Head of caudate nucleus (tissue), 42 donors: Measurements from ENCODE around the gene RPS6KC1.

ENCODE experiments used
- DNase-seq, 42 donors: peaks; one replicate each; pipeline versions ENCODE4 v3.0.0 to v3.0.0-alpha.2; 2020 to 2021; ENCODE audit warnings: mixed read lengths in 7 of 42
- intact Hi-C: fragments of 100-400 bp; cut with DNase I; formaldehyde crosslinking; loops from one replicate; pipeline ENCODE4 v1.15.0; 2022

Gene RPS6KC1

DNA sequence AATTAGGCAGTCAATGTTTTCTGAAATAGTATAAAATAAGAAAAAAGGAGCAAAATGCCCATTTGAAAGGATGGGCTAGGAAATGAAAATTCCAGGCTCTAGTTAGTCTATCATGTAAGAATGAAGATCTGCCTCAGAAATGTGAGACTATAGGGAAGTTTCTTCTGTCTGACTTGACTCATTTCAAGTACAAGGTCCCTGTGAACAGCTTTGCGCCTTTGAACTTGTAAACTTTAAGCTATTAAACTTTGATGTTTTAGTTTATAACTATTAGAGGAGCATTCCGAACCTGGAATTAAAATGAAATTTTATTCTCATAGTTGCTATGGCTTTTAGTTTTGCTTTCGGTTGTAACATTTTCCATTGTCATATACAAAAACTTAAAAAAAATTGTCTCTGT, 199.4 kb downstream of the RPS6KC1 start:
- no peak for DNase-seq
- intact Hi-C loops, result no loop called here

DNA sequence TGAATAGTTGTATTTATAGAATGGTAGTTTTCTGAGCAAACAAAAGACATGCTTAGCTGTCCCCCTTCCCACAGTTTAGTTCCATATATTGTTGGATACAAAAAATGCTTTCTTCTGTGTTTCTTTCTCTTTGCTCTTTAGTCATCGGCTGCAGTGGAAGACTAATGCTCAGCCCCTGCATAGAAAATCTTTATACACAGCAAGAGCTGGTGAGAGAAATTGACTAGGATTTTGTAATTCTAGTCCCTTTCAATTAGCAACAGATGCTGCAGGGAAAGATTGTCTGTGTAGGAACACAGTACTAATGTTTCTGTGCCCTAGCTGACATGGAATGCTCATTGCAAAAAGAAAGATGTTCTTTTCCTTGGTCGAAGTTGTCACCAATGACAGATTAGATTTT, 200.9 kb downstream of the RPS6KC1 start:
- no peak for DNase-seq
- intact Hi-C loops, result no loop called here

DNA sequence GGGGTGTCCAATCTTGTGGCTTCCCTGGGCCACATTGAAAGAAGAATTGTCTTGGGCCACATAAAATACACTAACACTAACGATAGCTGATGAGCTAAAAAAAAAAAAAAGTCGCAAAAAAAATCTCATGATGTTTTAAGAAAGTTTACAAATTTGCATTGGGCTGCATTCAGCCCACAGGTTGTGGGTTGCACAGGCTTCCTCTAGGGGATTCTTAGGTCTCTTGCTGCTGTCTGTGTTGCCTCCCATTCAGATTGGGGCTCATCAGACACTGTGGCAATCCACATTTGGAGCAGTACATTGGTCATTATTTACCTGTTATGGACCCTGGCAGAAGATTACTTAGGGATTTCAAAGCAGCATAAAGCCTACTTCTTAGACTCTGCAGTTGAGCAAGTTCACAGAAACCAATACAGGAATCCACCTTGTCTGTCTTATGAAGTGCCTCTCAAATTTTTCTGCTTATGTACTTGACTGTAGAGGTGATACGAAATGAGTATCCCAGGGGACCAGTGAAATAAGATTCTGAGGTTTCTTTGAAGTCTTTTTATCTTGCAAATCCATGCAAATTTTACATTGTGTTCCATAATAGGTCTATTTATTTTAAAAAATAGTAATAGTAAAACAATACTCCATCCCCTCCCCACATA, 205.5 kb downstream of the RPS6KC1 start:
- intact Hi-C loops, result no loop called here
- no peak for DNase-seq

DNA sequence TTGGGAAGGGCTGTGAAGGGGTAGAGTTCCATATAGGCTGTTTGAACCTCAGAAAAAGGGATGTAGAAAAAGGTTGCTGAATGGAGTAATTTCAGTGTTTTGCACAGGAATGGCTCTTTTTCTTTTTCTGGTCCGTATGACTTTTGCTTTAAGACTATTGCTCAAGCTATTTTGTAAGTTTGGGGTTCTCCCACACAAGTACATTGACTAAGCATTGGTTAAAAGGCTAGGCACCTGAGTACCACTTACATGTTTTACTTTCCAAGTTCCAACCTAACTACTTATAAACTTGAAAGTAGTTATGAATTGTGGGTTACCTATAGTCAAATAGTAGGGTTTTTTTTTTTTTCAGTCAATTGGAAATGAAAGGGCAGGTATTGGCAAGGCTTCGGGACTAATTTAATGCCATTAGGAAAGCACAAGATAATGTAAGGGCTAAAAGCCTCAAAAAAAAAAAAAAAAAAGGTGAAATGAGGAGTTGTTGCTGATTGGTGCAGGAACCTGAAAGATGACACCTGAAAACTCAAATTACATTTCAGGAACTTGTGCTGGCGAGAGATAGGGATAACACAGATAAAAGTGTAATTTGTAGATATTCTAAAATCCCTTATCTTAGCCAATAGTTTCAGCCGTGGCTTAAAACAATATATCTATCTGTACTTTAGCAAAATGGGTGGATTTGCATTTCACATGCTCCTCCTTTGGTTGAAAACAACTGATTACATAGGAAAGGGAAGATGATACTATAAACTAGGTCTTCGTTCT, 209.5 kb downstream of the RPS6KC1 start:
- no peak for DNase-seq
- intact Hi-C loops, result no loop called here

DNA sequence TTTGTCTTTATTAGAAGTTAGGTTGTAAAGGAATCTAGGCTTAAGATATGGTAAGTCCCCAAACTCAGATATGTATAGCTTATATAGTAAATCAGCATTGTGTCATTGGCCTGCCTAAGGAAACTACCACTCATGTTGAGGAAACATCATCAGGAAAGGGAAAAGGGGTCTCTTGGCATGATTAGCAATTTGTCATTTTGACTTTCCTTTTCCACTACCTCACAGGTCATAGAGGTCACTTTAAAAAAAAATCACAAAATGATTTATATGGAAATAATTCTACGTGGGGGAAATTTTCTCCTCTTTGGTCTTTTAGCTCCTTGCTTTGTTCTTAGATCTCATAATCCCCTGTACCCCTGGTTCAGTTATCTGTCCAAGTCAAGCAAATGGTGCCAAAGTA, 213.5 kb downstream of the RPS6KC1 start:
- no peak for DNase-seq
- intact Hi-C loops, result no loop called here

DNA sequence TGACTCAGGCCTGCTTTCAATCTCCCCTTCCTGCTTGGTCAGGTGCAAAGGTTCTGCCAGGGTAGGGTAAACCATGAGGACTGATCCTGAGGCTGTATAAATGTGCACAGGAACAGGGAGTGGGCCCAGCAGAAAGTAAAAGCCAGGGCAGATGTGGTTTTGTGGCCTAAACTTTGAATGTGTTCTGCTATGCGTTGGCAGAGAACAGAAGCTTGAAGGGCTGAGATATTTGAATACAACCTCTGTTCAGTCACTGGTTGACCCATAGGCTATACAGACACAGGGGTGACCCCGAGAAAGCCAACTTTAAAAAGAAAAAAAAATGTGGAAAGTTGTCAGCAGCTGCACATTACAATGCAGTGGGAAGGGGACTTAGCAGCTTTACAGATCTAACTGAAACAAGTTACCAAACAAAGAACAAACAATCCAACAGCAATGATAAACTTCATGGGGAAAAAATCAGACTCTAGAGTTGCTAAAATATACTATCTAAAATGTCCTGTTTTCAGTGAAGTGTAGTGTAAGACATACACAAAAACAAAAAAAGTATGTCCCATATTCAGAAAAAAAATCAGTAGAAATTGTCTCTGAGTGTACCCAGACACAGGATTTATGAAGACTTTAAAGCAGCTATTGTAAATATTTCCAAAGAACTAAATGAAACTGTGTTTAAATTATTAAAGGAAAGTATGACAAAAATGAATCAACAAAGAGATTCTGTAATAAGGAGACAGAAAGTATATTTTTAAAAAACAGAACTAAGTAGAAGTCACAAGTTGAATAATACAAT, 216.1 kb downstream of the RPS6KC1 start:
- intact Hi-C loops, result no loop called here
- DNase-seq, result no peak

DNA sequence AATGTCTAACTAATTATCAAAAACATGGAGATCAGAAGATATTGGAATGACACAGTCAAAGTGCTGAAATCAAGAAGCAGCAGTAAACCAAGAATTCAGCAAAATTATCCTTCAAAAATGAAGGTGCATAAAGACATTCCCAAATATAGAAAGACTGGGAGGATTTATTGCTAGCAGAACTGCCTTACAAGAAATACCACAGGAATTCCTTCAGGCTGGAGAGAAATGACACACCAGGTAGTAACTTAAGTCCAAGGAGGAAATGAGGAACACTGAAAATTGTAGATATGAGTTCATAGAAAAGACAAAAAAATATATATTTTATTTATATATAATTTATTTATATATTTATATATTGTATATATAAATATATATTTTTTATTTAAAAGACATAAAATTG, 217.2 kb downstream of the RPS6KC1 start:
- intact Hi-C loops, result no loop called here
- DNase-seq, result no peak

DNA sequence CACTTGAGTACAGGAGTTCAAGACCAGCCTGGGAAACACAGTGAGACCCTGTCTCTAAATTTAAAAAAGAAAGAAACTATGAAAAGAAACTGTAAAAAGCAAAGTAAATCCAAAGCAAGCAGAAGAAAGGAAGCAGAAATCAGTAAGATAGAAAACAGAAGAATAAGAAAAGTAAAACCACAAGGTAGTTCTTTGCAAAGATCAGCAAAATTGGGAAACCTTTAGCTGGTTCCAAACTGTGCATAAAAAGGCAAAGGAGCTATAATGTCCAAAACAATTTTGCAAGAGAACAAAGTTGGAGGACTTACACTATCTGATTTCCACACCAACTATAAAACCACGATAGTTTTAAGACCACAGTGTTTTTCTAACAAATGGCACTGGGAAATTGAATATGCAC, 218.8 kb downstream of the RPS6KC1 start:
- intact Hi-C loops, result no loop called here
- DNase-seq, result no peak

DNA sequence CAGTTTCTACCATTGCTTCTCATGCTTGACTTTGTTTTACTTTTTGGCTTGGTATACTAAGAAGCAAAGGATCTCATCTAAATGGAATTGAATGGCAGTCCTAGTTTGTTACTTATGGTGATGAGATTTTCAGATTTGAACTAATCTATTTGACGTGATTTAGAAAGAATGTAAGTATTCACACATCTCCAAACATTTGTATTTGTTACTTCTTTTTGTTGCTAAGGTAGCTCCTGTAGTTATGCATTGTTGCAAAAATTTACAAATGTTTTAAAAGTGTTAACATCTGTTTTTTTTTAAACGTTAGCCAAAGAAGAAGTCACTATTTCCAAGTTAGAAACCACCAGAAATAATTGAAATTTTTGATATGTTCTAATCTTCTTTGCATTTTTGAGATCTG, 222.5 kb downstream of the RPS6KC1 start:
- DNase-seq, result no peak
- intact Hi-C loops, result no loop called here

DNA sequence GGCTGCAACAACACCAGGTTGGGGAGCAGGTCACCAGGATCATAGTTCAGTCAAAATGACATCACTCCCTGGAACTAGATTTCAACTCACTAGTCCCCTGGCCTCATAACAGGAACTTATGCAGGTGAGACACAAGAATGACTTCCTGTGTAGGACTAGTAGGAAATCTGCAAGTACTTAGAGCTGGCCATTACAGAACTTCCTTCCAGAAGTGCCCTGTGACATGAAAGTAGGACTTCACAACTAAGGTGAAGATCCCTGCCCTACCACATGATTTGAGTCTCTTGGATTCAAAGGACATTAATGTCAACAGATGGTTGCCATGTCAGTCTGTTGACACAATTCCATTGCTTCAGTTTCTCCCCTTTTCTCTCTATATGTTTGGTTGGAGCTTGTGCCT, 223.1 kb downstream of the RPS6KC1 start:
- intact Hi-C loops, result no loop called here
- no peak for DNase-seq

DNA sequence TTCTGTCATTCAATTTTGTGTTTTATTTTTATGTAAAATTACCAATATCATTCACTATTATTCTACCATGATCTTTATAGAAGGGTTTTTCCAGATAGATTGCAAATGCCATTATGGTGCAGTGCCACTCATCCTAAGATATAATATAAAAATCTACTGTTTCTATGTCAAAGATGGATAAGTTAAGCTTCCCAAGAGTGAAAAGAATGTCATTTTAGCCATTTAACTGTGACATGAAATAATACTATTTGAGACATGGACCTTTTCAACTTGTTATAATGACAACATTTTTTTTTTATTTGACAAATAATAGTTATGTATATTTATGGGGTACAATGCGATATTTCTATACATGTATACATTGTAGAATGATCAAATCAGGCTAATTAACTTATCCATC, 224.3 kb downstream of the RPS6KC1 start:
- DNase-seq, result no peak

DNA sequence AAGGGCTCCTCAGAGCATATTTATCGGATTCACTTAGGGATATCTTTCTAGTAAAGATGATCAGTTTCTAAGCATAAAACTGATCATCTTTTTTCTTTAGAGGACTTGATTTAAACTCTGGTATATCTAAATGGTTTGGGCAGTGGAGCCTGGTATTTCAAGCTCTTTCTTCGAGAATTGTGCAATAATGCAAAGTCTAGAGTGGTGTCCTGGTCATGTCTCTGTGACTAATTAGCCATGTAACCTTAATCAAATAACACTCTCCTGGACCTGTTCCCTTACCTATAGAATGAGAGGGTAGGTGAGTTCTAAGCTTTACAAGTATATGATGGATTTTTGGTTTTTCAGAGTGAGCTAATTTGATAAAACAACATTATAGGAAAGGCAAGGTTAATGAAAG, 225.2 kb downstream of the RPS6KC1 start:
- DNase-seq, result no peak
- intact Hi-C loops, result no loop called here

More for the DNA sequence above, 224.3 kb downstream of the RPS6KC1 start:
- intact Hi-C loops, result no loop called here

DNA sequence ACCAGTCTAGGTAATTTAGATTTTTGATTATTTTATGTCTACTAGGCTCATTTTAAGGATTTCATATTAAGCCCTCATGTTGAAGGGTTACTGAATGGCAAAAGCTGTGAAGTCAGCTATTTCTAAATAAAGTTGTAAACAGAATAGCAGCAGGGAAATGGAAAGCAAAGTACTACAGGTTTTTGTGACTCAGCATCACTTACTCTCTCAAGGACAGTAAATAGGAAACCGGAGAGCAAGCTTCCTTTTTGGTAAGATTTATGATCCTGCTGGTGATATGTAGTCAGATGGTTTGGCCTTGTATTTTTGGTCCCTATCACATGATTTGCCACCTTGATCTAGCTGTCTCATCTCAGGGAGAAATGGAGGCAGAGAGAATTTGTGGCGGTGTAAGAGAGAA, 226.0 kb downstream of the RPS6KC1 start:
- no peak for DNase-seq
- intact Hi-C loops, result no loop called here

DNA sequence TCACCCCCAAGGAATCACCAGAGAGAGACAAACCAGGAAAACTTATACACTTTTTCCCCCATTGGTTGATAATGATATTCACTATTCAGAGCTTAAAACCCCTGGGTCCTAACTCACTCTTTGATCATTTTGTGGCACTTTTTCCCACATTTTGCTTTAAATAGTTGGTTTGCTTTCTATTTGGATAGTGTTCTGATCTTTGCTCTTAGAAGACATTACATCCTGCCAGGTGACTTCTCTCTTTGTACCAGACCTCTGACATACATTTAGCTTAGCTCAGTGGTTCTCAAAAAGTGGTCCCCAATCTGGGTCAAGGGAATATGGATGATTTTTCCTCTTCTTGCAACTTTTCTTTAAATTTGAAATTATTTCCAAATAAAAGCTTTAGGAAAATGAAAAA, 228.4 kb downstream of the RPS6KC1 start:
- intact Hi-C loops, result no loop called here

DNA sequence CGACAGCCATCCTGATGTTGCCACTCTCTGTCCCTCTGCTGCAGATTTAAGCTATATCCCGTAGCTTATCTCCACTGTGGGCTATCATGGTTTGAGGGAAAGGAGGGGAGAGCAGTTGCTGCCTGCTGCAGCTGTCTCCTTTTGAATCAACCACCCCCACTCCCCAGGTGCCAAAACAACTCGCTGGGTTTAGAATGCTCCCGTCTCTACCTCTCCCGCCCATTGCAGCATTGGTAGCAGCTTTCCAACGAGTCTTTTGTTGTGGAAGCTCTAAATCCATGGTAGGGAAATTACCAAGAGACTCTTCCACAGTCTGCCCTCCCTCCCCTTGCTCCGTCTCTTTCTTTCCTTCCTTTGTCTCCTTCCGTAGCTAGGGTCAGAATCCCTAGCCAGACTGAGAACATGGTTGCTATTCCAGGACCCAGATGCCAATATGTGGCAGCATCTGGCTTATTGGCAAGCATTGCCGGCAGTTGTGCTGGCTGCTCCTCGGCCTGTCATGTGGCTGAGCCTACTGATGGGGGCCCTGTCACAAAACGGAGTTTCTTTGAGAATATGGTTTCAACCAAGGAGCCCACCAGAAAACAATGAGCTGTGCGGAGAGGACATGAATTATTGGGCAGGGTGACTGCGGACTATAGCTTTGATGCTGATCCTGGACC, 230.7 kb downstream of the RPS6KC1 start:
- intact Hi-C loops, result no loop called here
- peak in 23 of 42 donors; percentile 9 to 63 (median 31) for DNase-seq

More for the DNA sequence above, 228.4 kb downstream of the RPS6KC1 start:
- DNase-seq, result no peak

DNA sequence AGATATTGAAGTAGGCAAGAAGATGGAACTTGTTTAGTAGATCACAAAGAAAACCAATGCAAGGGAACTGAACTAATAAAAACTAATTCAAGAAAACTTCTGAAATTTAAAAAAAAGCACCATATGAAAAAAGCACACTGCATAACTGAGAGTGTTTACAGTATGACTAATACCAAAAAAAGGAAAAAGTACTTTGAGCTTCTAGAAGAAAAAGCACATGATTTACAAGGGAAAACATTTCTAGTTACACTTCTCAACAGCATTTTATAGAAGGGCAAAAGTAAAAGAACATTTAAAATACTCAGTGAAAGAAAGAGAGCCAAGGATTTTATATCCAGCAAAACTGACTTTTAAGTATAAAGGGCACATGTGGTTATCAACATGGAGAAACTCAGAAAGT, 233.6 kb downstream of the RPS6KC1 start:
- intact Hi-C loops, result no loop called here
- DNase-seq, result no peak

DNA sequence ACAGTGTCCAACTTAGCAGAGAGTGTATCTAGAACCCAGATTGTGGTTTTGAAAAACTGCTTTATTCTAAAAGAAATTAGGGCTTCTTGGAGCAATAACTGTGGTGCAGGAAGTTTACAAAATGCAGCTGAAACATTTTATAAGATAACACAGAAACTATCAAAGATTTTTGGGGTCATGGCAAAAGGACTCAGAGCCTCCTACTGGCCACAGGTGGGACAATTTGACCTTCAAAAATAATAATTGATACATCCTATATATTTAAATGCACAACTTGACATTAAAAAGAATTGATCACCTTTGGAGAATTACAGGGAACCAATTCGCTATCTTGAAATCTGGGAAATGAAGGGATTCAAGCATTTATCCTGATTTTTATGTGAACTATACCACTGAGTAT, 235.2 kb downstream of the RPS6KC1 start:
- no peak for DNase-seq
- intact Hi-C loops, result no loop called here

DNA sequence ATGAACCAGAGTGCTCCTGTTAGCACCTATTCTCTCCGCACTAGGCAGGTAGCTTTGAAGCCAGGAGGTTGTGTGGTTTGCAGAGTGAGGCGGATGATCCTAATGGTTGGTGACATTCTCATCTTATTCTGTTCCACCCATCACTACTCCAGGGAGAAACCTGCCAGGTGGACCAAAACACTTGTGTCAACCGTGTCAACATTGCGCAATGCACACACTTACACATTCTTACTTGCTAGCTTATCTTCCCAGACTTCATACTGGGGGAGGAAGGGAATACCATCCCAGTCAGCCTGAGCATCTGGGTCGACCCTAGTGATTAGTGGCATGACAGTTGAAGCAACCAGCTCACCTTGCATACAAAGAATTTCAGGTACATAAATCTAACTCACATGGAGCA, 236.9 kb downstream of the RPS6KC1 start:
- intact Hi-C loops, result no loop called here
- DNase-seq, result no peak

DNA sequence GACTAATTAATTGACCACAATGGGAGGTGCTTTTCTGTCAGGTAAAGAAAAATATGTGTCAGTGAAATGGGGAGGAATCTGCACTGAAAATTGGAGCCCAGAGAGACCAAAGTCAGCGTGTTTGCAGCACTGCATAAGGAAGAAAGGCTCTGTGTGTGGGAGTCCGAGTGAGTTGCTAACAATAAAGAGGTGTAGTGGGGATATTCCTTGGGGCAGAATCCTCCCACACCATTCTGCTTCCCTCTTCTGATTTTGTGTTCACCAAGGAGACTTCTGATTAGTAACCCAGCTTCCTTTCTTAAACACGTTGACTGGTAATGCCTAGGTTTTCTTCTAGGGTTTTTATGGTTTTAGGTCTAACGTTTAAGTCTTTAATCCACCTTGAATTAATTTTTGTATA, 240.5 kb downstream of the RPS6KC1 start:
- intact Hi-C loops, result no loop called here
- no peak for DNase-seq

DNA sequence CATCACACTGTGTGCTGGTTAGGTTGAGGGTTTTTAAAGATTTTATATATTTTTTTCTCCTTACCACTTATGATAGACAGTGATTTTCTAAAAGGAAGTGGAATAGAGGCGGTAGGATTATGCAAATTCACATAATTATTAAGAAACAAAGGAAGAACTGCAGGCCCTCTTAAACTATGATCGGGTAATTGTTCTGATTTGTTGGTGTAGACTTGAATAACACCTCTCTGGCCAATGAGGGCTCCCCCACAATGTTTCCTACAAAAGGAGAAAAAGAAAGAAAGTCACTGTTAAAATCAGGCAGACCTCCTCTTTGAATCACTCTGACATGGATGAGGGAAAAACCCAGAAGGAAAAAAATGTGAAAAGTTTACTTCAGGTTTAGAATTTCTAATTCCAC, 241.6 kb downstream of the RPS6KC1 start:
- intact Hi-C loops, result no loop called here

More for the DNA sequence above, 241.6 kb downstream of the RPS6KC1 start:
- no peak for DNase-seq
